HEK293T (cell line): ENCODE results near the gene CLDN7.

ENCODE experiments used
- BHLHE40 ChIP-seq: fragments of 450-650 bp; IDR thresholded peaks from 2 replicates; pipeline ENCODE4 v1.6.1; 2016; ENCODE audit warnings: mild to moderate bottlenecking, moderate library complexity, borderline replicate concordance
- FOXA1 ChIP-seq: fragments of 450-650 bp; IDR thresholded peaks from 2 replicates; pipeline ENCODE4 v1.6.1; 2016; ENCODE audit warnings: mild to moderate bottlenecking
- FOXK2 ChIP-seq: fragments of 450-650 bp; IDR thresholded peaks from 2 replicates; pipeline ENCODE4 v1.6.1; 2016; ENCODE audit warnings: mild to moderate bottlenecking
- FOXM1 ChIP-seq: fragments of 450-650 bp; IDR thresholded peaks from 2 replicates; pipeline ENCODE4 v1.6.1; 2017; ENCODE audit warnings: mild to moderate bottlenecking, borderline replicate concordance
- LEF1 ChIP-seq: fragments of 450-650 bp; IDR thresholded peaks from 2 replicates; pipeline ENCODE4 v1.6.1; 2017; ENCODE audit warnings: mild to moderate bottlenecking, borderline replicate concordance
- SP1 ChIP-seq: fragments of 450-650 bp; IDR thresholded peaks from 2 replicates; pipeline ENCODE4 v1.6.1; 2017
- ZNF384 ChIP-seq: fragments of 450-650 bp; IDR thresholded peaks from 2 replicates; pipeline ENCODE4 v1.6.1; 2016
- TF ChIP-seq, protein P1 (sequence below): fragments of 450-650 bp; IDR thresholded peaks from 2 replicates; pipeline ENCODE4 v1.6.1; 2016

DNA sequence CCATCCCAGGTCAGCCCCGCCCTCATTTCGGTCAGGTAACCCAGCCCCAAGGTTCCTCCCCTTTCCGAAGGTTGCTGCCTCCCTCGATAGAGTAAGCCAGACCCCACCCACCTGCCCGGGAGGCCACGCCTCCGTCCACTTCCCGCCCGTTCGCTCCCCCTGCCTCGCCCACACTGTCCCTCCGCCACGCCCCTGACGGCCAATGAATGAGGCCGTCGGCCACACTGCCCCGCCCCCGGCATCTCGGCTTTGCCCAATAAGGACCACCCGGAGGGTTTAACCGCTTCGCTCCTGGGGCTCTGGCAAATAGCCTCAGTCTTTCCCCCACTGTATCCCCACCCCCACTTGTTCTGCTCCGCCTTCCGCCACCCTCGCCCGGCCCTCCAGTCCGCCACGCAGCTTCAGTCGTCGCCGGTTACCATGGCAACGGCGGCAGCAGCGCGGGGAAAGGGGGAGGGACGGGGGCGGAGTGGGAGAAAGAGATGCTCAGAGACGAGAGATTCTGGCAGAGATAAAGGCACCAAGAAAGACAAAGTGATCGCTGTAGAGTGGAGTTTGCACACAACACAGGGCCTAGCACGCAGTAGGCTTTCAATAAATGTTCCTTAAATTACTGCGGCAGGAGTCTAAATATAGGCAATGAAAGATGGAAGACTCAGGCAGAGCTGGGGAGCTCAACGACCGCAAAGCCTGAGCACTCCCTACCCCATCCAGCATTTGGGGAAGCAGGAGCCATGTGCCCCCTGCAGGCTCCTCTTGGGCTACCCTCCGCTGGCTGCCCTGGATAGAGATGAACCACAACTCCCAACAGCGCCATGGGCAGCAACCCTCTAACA lies 47.8 kb downstream of the CLDN7 start:
- TF ChIP-seq FOXK2, result no peak
- TF ChIP-seq SP1, result no peak
- TF ChIP-seq BHLHE40, result no peak
- TF ChIP-seq ZNF384, result no peak
- TF ChIP-seq LEF1, result no peak
- TF ChIP-seq FOXM1, result no peak
- TF ChIP-seq, protein P1, sequence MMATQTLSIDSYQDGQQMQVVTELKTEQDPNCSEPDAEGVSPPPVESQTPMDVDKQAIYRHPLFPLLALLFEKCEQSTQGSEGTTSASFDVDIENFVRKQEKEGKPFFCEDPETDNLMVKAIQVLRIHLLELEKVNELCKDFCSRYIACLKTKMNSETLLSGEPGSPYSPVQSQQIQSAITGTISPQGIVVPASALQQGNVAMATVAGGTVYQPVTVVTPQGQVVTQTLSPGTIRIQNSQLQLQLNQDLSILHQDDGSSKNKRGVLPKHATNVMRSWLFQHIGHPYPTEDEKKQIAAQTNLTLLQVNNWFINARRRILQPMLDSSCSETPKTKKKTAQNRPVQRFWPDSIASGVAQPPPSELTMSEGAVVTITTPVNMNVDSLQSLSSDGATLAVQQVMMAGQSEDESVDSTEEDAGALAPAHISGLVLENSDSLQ, result peak; percentile 77
- TF ChIP-seq FOXA1, result no peak
